B cell (primary cell): ENCODE measurements around the gene TCTN3.

Source experiments
- CTCF ChIP-seq: fragments of 200-600 bp; IDR thresholded peaks from one replicate; pipeline ENCODE4 v1.8.0; 2022; ENCODE audit warnings: antibody characterized with exemption, mild to moderate bottlenecking
- EZH2 ChIP-seq: IDR thresholded peaks from 2 replicates; pipeline ENCODE4 v1.6.1; 2012; ENCODE audit warnings: borderline replicate concordance, low read depth, mild to moderate bottlenecking, moderate library complexity, low read length; ENCODE audit not compliant: insufficient read depth, poor library complexity, severe bottlenecking

DNA sequence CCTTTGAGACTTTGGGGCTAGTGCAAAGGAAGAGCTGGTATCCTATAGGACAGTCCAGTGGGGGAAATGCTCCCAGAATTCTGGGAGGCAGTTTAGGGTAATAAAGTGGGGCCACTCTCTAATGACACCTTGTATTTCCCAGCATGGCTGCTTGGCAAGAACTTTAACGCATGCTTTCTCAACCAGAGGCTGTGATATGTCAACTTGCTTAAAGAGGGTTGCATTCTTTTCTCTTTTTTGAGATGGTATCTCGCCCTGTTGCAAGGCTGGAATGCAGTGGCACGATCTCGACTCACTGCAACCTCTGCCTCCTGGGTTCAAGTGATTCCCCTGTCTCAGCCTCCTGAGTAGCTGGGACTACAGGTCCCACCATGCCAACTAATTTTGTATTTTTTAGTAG is 75.6 kb downstream of the TCTN3 start:
- TF ChIP-seq EZH2 (no peak), CTCF (no peak)
